Measurements from ENCODE around the gene SGSM2. TPM values are rescaled to one million over a fixed set of nuclear protein-coding genes. Genes with fewer than 3 reads are reported as not detected.

Gene SGSM2
- total and polyA plus RNA-seq, 2 of the 13 experiments (the other 11 are each of a cell fraction or from before 2014, with no cell fraction given): 30.4 to 51.3 TPM

DNA sequence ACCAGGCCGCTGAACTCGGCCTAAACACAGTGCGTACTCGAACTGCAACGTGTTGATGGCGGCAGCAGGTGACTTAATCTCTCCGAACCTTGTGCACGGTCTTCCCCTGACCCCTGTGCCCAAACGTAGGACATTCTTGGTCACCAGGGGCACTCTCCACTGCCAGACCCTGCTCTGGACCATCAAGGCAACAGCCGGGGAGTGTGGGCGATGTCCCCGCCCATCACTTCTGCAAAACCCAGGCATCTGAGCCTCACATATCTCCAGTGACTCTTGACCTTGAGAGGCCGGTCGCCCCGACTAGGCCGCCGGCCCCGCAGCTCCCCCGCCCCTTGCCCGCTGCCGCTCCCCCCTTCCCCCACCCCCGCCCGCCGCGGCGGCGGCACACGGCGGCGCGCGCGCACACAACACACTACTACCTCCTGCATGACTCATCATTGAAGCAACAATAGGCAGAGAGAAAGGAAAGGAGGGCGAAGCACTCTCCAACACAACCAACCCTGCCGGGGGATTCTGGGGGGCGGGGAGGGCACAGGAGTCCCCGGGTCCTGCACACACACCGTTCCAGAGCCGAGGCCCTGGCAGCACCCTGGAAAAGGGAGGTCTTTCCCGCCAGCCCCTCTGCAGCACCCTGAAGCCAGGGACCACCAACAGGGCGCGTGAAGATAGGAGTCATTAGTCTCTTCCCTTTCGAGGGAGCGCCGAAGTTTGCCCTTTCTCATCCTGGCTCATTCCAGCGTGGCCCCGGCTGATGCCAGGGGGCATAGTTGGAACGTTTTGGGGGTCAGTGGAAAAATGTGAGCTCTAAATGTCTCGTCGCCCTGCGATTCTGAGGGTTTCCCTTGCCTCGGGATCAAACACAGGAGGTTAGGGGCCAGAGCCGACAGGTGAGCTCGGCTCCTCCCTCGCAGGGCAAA is 61.6 kb downstream of the SGSM2 start (continued):
- no peak for TF ChIP-seq ATF6 (CRISPR knock-in tag; conservative IDR thresholded peaks at IDR 0.05)
- TF ChIP-seq ZEB1 (IDR thresholded peaks at IDR 0.05; ENCODE audit: insufficient replicate concordance, low read depth): no peak
- no peak for TF ChIP-seq ZMYM2 (CRISPR knock-in tag; IDR thresholded peaks at IDR 0.05)
- peak; percentile 45; the same call in 1 of the 2 replicates for TF ChIP-seq NFE2L2 (IDR thresholded peaks at IDR 0.05; ENCODE audit: low read length)
- TF ChIP-seq, protein P1, sequence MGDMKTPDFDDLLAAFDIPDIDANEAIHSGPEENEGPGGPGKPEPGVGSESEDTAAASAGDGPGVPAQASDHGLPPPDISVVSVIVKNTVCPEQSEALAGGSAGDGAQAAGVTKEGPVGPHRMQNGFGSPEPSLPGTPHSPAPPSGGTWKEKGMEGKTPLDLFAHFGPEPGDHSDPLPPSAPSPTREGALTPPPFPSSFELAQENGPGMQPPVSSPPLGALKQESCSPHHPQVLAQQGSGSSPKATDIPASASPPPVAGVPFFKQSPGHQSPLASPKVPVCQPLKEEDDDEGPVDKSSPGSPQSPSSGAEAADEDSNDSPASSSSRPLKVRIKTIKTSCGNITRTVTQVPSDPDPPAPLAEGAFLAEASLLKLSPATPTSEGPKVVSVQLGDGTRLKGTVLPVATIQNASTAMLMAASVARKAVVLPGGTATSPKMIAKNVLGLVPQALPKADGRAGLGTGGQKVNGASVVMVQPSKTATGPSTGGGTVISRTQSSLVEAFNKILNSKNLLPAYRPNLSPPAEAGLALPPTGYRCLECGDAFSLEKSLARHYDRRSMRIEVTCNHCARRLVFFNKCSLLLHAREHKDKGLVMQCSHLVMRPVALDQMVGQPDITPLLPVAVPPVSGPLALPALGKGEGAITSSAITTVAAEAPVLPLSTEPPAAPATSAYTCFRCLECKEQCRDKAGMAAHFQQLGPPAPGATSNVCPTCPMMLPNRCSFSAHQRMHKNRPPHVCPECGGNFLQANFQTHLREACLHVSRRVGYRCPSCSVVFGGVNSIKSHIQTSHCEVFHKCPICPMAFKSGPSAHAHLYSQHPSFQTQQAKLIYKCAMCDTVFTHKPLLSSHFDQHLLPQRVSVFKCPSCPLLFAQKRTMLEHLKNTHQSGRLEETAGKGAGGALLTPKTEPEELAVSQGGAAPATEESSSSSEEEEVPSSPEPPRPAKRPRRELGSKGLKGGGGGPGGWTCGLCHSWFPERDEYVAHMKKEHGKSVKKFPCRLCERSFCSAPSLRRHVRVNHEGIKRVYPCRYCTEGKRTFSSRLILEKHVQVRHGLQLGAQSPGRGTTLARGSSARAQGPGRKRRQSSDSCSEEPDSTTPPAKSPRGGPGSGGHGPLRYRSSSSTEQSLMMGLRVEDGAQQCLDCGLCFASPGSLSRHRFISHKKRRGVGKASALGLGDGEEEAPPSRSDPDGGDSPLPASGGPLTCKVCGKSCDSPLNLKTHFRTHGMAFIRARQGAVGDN (CRISPR knock-in tag; IDR thresholded peaks at IDR 0.05): peak; percentile 7; the same call in 1 of the 2 replicates
- TF ChIP-seq ZNF18 (CRISPR knock-in tag; IDR thresholded peaks at IDR 0.05; ENCODE audit: insufficient replicate concordance): no peak
- peak; percentile 51 for TF ChIP-seq ZNF414 (CRISPR knock-in tag; IDR thresholded peaks at IDR 0.05)
- TF ChIP-seq TOE1 (CRISPR knock-in tag; IDR thresholded peaks at IDR 0.05): no peak
- 0 out of 2 replicates have a peak, but pooled peaks have one; percentile 24 for TF ChIP-seq ZNF790 (CRISPR knock-in tag; IDR thresholded peaks at IDR 0.05; ENCODE audit: borderline replicate concordance)
- TF ChIP-seq, protein P2, sequence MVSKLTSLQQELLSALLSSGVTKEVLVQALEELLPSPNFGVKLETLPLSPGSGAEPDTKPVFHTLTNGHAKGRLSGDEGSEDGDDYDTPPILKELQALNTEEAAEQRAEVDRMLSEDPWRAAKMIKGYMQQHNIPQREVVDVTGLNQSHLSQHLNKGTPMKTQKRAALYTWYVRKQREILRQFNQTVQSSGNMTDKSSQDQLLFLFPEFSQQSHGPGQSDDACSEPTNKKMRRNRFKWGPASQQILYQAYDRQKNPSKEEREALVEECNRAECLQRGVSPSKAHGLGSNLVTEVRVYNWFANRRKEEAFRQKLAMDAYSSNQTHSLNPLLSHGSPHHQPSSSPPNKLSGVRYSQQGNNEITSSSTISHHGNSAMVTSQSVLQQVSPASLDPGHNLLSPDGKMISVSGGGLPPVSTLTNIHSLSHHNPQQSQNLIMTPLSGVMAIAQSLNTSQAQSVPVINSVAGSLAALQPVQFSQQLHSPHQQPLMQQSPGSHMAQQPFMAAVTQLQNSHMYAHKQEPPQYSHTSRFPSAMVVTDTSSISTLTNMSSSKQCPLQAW (CRISPR knock-in tag; IDR thresholded peaks at IDR 0.05): peak; percentile 14
- TF ChIP-seq EZH2 (conservative IDR thresholded peaks at IDR 0.05; ENCODE audit: low read depth, low read length): no peak
- no peak for TF ChIP-seq NR2F1 (CRISPR knock-in tag; IDR thresholded peaks at IDR 0.05)
- TF ChIP-seq MAZ (IDR thresholded peaks at IDR 0.05; ENCODE audit: borderline replicate concordance, low read depth, low read length): peak; percentile 51; the same call in 1 of the 2 replicates
- TF ChIP-seq MAZ (CRISPR knock-in tag; IDR thresholded peaks at IDR 0.05; ENCODE audit: low read depth): no peak

All from HepG2 (cell line).